Left hindlimb (tissue), 1 donor: ENCODE data around the gene PKNOX2.
A peak's percentile ranks its signal among the peaks of the same experiment; 100 is the strongest.

Experiments
- DNase-seq: peaks from one replicate; pipeline ENCODE4 v3.0.0-alpha.2; 2018

The PKNOX2 gene

DNA sequence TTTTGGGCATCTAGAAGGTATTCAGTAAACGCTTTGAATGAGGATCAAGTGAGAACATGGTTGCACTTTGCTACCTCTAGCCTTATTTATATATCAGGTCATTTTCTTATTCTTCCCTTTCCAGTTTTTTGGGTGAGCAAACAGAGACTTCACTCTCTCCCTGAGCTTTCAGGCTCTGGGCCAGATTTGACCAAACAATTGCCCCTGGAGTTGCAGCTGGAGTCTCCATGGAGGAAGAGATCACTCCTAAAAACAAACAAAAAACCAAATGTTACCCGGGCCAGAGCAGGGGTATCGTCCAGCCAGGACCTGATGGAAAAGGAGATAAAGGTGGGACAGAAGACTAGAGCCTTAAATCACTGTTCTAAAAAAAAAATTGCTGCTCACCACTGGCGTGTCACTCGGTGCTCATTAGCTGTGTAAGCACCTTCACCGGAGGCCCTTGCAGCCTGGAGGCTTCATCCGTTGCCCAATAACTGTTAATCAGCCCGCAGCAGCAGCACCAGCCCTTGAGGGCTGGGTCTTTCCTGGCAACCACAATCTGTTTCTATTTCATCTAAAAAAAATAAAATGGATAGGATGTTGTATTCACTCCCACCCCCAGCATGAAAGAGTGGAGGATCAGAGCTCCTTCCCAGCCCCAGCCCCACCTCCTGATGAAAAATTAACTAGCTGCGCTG is 125.0 kb downstream of the PKNOX2 start:
- DNase-seq, result peak; percentile 18

DNA sequence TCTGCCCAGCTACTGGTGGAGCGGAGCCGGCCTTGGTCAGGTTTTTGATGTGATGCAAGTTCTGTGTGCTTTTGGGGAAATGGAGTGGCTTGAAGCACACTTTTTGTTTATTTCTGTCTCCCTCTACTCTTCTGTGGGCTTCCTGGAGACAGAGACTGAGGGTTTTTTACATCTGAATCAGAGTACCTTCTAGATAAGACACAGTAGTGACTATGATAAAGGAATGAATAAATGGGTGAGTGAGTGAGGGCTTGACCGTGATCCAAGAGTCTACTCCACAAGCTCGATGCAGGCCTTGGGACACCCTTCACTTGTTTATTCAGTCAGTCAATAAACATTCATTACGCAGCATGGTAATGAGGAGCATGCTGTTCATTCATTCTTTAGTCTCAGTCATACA is 125.7 kb downstream of the PKNOX2 start:
- no peak for DNase-seq

DNA sequence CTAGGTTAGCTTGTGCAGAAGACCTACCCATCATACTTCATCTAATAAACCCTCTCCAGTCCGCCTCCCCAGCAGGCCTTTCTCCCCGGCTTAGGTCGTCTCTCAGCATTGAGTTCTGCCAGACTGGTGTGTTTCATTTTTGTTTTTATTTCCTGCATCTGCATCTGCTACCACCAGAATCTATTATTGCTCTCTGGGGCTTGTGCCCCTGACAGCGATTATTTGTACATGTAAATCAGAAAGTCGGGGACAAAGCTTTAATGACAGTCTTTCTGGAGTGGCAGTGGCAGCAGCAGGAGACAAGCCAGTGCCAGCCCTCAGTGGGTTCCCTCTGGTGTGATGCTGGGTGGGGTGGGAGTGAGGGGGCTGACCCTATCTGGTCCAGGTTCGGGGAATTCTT is 127.5 kb downstream of the PKNOX2 start:
- DNase-seq, result peak; percentile 10

DNA sequence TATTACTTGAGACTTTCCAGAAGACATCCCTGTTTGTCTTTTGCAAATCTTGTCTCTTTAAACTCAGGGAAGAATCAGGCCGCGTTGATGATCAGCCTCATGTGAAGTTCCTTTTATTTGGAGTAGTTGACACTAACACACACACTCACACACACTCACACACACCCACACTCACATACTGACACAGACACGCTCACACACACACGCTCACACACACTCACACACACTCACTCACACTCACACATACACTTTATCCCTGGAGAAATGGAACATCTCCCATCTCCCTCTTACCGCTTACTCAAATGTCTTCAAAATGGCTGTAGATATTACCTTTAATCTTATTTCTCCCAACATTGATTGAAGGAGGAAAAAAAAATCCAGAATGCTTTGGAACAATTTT is 129.0 kb downstream of the PKNOX2 start:
- no peak for DNase-seq

DNA sequence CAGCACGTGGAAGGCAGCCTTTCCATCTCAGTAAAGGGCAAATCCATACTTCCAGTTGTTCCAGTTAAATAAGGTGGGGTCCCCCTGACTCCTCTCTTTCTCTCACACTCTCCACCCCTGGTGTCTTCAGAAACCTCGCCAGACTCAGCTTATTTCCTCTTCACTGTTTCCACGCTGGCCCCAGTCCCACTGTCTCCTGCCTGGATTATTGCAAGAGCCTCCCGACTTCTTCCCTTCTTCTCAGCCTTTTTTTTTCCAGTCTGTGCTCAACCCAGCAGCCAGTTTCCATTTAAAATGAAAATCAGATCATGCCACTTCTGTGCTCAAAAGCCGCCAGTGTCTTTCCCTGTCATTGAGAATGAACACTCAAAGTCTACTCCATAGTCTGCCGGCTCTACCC is 131.4 kb downstream of the PKNOX2 start:
- DNase-seq, result peak; percentile 60

GRCh38 chr11:125297346-125297915 is 132.9 kb downstream of the PKNOX2 start:
- DNase-seq, result no peak

DNA sequence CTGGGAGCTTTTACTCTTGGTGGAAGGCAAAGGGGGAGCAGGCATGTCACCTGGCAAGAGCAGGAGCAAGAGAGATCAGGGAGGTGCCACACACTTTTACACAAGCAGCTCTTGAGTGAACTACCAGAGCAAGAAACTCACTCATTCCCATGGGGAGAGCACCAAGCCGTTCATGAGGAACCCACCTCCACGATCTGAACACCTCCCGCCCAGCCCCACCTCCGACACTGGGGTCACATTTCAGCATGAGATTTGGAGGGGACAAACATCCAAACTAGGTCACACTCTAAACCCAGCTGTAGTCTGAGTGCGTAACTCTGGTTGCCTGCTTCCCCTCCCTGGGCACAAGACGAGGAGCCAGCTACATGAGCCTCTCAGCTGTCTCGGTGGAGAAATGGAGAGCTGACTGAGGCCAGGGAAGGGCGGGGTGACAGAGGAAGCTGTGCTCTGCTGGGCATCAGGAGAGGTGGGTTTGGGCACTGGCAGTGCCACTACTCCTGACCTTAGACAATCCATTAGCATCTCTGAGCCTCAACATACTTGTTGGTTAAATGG is 134.6 kb downstream of the PKNOX2 start:
- no peak for DNase-seq

GRCh38 chr11:125299821-125300220 is 135.3 kb downstream of the PKNOX2 start:
- DNase-seq, result no peak

DNA sequence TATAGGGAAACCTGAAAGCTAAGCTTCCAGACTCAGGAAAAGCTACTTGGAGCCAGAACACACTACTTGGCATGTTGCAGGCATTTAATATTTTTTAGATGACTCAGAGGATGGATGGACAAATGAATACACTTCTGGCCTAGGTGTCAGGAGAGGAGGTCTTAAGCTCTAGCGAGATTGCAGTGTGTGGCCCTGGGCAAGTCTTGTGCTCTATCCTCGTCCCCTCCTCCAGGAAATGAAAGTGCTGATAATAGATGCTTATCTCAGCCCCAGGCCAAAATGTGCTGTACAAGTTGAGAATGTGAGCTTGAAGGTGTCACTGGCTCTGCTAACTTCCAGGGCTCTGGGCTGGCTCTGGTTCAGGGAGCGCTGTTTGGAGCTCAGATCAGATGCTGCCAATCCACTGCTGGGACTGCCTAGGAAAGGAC is 136.3 kb downstream of the PKNOX2 start:
- peak; percentile 47 for DNase-seq

DNA sequence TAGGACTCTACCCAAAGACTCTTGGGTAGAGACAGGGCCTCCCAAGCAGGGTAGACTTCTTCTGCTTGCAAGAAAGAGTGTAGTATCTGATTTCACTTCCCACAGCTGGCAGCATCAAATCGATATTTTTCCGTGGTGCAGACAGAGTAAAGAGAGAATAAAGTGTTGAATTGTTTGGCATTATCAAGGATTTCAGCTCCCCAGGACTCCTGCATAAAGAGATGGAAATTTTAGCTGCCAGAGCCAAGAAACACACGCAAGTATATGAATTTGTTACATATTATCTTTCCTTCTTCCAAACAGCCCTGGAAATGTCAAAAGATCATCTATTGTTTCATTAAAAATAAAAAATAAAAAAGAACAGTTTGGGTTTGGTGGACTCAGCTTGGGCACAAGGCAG is 136.8 kb downstream of the PKNOX2 start:
- DNase-seq, result peak; percentile 54

DNA sequence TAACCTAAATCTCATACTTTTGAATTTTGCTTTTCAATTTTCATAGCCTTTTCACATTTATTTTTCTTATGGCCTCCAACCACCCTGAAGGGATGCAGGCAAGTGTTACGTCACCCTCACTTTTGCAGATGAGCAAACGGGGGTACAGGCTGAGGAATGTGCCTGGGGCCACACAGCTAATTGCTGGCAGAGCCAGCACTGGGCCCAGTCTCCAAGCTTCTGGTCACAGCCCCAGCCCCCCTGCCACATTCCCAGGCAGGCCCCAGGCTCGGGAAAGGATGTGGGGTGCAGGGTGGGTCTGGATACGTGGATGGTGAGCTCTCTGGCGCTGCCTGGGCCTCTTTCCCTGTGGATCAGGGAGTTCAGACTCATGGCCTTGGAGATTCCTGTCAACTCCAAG is 138.6 kb downstream of the PKNOX2 start:
- DNase-seq, result no peak

DNA sequence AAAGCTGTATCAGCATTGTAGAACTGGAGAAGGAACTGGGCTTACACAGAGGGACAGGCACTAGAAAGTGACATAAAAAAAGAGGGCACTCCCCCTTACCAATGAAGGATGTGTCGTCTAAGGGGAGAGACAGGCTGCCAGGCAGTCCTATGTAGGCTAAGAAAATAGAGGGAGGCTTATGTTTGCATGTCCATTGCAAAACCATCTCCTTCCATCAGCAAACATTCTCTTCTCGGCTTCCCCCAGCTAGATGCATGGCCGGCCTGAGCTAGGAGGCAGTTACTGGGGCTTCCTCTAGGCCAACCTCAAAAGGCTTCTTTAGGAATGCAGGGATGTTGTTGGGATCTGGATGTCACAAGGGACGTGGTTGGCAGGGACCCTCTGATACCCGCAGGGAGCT is 139.1 kb downstream of the PKNOX2 start:
- DNase-seq, result no peak

- no peak for DNase-seq
Measured at GRCh38 chr11:125304136-125304535, 139.6 kb downstream of the PKNOX2 start.

- DNase-seq, result no peak
Measured at GRCh38 chr11:125304876-125305275, 140.3 kb downstream of the PKNOX2 start.

DNA sequence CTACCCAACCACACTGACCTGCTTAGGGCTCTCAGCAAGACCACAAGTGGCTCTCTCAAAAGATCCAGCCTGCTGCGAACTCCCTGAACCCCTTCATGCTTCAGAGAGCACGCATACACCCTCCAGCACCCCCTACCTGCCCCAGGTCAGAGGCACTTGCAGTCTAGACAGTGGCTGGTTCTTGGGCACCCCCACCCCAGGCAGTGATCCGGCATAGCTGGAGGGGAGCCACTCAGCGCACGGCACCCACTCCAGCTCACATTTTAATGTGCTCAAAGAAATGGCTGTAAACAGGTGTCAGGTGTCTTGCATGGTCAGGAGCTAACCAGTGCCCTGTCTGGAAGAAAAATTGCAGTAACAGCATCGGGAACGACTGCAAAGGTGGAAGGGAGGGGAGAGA is 140.8 kb downstream of the PKNOX2 start:
- DNase-seq, result no peak

DNA sequence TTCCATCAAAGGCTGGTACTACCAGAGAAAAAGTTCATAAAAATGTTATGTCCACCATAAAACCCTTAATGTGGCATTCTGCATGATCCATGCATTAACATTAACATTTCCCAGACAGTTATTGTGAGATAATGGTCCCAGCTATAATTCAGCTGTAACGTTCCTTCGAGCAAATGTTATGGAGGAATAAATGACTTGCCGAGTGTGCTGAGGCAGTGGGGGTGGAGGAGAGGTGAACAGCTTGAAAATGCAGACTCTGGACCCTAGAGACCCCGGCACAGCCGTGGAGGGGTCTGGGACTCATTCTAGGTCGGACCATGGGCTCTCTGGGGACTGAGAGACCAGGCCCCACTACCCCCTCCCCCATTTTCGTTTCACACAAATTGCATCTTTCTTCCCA is 141.9 kb downstream of the PKNOX2 start:
- DNase-seq, result no peak

- peak; percentile 5 for DNase-seq
Measured at GRCh38 chr11:125308246-125308645, 143.7 kb downstream of the PKNOX2 start.

DNA sequence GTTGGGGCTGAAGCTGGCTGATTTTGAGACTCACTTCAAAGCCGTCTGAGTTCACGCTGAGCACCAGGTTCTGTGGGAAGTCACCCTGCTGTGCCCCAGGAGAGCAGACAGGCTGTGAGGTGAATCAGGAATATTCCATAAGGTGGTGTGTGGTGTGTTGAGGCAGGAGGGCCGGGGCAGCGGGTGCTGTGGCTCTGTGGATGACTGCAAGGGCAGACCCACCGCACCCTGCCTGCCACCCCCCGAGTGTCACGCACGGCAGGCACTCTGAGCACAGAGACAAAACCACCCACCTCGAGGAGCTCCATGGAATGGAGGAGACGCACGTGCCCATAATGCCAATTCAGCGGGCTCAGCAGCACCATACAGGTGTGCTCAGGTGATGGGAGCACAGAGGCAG is 147.8 kb downstream of the PKNOX2 start:
- no peak for DNase-seq

DNA sequence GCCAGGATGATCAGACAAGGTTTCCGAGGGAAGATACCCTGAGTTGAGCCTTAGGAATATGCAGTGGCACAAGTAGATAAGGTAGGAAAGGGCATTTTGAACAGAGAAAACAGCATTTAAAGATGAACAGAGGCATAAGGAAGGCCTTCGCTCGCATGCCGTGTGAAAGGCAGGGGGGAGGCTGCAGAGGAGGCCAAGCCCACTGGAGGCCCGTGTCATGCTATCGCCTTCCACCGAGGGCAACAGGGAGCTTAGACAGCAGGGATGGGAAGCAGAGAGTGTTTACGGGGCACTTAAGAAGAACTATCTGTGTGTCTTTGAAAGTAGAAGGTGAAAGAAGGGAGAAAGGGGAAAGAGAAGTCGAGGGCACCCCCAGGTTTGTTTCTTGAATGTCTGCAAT is 148.3 kb downstream of the PKNOX2 start:
- no peak for DNase-seq

GRCh38 chr11:125313271-125314219 is 149.0 kb downstream of the PKNOX2 start:
- DNase-seq, result no peak

DNA sequence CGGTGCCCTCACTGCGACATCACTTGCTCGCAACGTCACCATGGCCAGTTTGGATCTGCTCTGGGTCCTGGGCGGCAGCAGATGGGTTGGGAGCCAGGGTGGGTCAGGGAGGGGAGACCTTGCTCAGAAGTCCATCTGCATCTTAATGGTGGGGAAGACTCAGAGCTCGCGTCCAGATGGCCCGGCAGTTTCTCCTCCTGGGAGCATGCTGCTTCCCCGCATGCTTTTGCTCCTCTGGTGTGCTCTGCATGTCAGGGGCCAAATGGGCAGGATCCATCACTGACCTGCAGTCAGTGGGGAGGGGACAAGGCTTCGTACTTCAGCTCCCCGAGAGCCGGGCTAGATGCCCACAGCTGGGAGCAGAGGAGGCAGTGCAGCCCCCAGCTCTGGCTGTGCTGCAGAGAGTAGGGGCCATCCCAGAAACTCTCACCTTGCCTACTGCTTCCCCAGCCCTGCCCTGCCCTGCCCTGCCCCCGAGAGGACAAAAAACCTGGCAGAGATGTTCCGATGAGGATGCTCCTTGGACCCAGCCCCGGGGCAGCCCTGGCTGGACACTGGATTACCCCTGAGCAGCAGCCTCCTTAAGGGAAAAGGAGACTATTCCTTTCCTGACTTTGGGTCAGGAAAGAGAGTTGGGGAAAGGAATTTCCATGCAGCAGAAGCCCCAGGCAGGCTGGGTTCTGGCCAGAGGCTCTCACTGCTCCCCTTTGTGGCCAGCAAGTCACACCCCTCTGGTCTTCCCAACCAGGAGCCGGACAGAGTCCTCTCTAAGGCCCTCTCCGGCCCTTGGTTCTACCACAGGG is 149.9 kb downstream of the PKNOX2 start:
- no peak for DNase-seq

- DNase-seq, result peak; percentile 47
Measured at GRCh38 chr11:125315079-125315740, 150.7 kb downstream of the PKNOX2 start.
